HepG2 (cell line): ENCODE results near the gene PIP5KL1. TPM values are rescaled to one million over a fixed set of nuclear protein-coding genes. Genes with fewer than 3 reads are reported as not detected.

Source experiments
- CENPT ChIP-seq: sonication (generic); formaldehyde crosslinking; IDR thresholded peaks from 2 replicates; pipeline ENCODE4 v1.8.0; 2022; ENCODE audit warnings: low read depth, mild to moderate bottlenecking, moderate library complexity, missing genetic modification reagents
- ELF4 ChIP-seq: sonication (generic); formaldehyde crosslinking; IDR thresholded peaks from 2 replicates; pipeline ENCODE4 v1.5.0; 2020; ENCODE audit warnings: missing genetic modification reagents, mild to moderate bottlenecking, moderate library complexity, borderline replicate concordance
- FOXK1 ChIP-seq: sonication (generic); formaldehyde crosslinking; IDR thresholded peaks from 2 replicates; pipeline ENCODE4 v1.4.0; 2020; ENCODE audit warnings: low read depth, missing genetic modification reagents, borderline replicate concordance
- HDAC1 ChIP-seq: sonication (generic); formaldehyde crosslinking; IDR thresholded peaks from 2 replicates; pipeline ENCODE4 v1.5.1; 2020; ENCODE audit warnings: mild to moderate bottlenecking, missing genetic modification reagents
- HNF4A ChIP-seq: sonication (generic); formaldehyde crosslinking; IDR thresholded peaks from 2 replicates; pipeline ENCODE4 v1.4.0; 2020; ENCODE audit warnings: missing genetic modification reagents
- JUND ChIP-seq: sonication (generic); formaldehyde crosslinking; IDR thresholded peaks from 2 replicates; pipeline ENCODE4 v1.8.0; 2022; ENCODE audit warnings: mild to moderate bottlenecking, missing genetic modification reagents
- KMT2A ChIP-seq: sonication (generic); formaldehyde crosslinking; IDR thresholded peaks from 2 replicates; pipeline ENCODE4 v1.4.0; 2020; ENCODE audit warnings: missing genetic modification reagents
- MEIS1 ChIP-seq: sonication (generic); formaldehyde crosslinking; IDR thresholded peaks from 2 replicates; pipeline ENCODE4 v1.9.0; 2021; ENCODE audit warnings: mild to moderate bottlenecking, missing genetic modification reagents, moderate library complexity, borderline replicate concordance
- PHF21A ChIP-seq: sonication (generic); formaldehyde crosslinking; IDR thresholded peaks from 2 replicates; pipeline ENCODE4 v1.5.0; 2020; ENCODE audit warnings: mild to moderate bottlenecking, missing genetic modification reagents
- RBM22 ChIP-seq: fragments of 200-400 bp; formaldehyde crosslinking; optimal IDR thresholded peaks from 2 replicates; pipeline ENCODE3; 2017; ENCODE audit warnings: mild to moderate bottlenecking, low read length, moderate library complexity
- RBM39 ChIP-seq: fragments of 200-400 bp; formaldehyde crosslinking; IDR thresholded peaks from one replicate; pipeline ENCODE4 v1.6.1; 2018; ENCODE audit warnings: antibody characterized with exemption, mild to moderate bottlenecking, low read depth, low read length; ENCODE audit not compliant: poor library complexity, severe bottlenecking
- SSRP1 ChIP-seq: IDR thresholded peaks from 2 replicates; pipeline ENCODE4 v1.6.1; 2016; ENCODE audit warnings: control low read depth
- STAT6 ChIP-seq: sonication (generic); formaldehyde crosslinking; IDR thresholded peaks from 2 replicates; pipeline ENCODE4 v1.4.0; 2020; ENCODE audit warnings: missing genetic modification reagents, mild to moderate bottlenecking, borderline replicate concordance
- TOE1 ChIP-seq: sonication (generic); formaldehyde crosslinking; IDR thresholded peaks from 2 replicates; pipeline ENCODE4 v1.4.0; 2020; ENCODE audit warnings: mild to moderate bottlenecking, missing genetic modification reagents
- TOPORS ChIP-seq: sonication (generic); formaldehyde crosslinking; IDR thresholded peaks from 2 replicates; pipeline ENCODE4 v1.8.0; 2023; ENCODE audit warnings: mild to moderate bottlenecking, missing genetic modification reagents
- ZFYVE20 ChIP-seq: sonication (generic); formaldehyde crosslinking; IDR thresholded peaks from 2 replicates; pipeline ENCODE4 v1.8.0; 2023; ENCODE audit warnings: low read depth, mild to moderate bottlenecking, moderate library complexity, missing genetic modification reagents, borderline replicate concordance
- ZNF12 ChIP-seq: sonication (generic); formaldehyde crosslinking; IDR thresholded peaks from 2 replicates; pipeline ENCODE4 v1.5.0; 2020; ENCODE audit warnings: missing genetic modification reagents
- ZNF24 ChIP-seq: fragments of 450-650 bp; IDR thresholded peaks from 2 replicates; pipeline ENCODE4 v1.6.1; 2017; ENCODE audit warnings: antibody characterized with exemption, mild to moderate bottlenecking
- ZNF33B ChIP-seq: sonication (generic); formaldehyde crosslinking; IDR thresholded peaks from 2 replicates; pipeline ENCODE4 v1.5.1; 2020; ENCODE audit warnings: mild to moderate bottlenecking, missing genetic modification reagents
- ZNF432 ChIP-seq: sonication (generic); formaldehyde crosslinking; IDR thresholded peaks from 2 replicates; pipeline ENCODE4 v1.5.0; 2020; ENCODE audit warnings: missing genetic modification reagents, mild to moderate bottlenecking, borderline replicate concordance
- ZNF468 ChIP-seq: sonication (generic); formaldehyde crosslinking; IDR thresholded peaks from 2 replicates; pipeline ENCODE4 v1.8.0; 2022; ENCODE audit warnings: mild to moderate bottlenecking, moderate library complexity, missing genetic modification reagents
- ZNF672 ChIP-seq: sonication (generic); formaldehyde crosslinking; IDR thresholded peaks from 2 replicates; pipeline ENCODE4 v1.8.1; 2022; ENCODE audit warnings: missing genetic modification reagents
- ZNF703 ChIP-seq: sonication (generic); formaldehyde crosslinking; IDR thresholded peaks from 2 replicates; pipeline ENCODE4 v1.5.1; 2020; ENCODE audit warnings: missing genetic modification reagents, mild to moderate bottlenecking, moderate library complexity, borderline replicate concordance
- ZNF800 ChIP-seq: sonication (generic); formaldehyde crosslinking; IDR thresholded peaks from 2 replicates; pipeline ENCODE4 v1.4.0; 2020; ENCODE audit warnings: missing genetic modification reagents
- ZNF850 ChIP-seq: sonication (generic); formaldehyde crosslinking; conservative IDR thresholded peaks from 2 replicates; pipeline ENCODE4 v1.9.0; 2021; ENCODE audit warnings: mild to moderate bottlenecking, missing genetic modification reagents
- polyA plus RNA-seq, 8 experiments: library from polyadenylated mRNA; depleted of rRNA in 3 of 8; stranded (reverse) in 7 of 8; unstranded in 1 of 8; fragments of >200 nt; fragmentation: Illumina TruSeq in 4 of 8; extraction: Trizol in 4 of 8; gene quantifications; 2 replicates each; pipeline versions ENCODE4 v1.2.1 to v1.2.3, GENCODE V29; 2011 to 2016; ENCODE audit warnings: low read depth in 4 of 8, missing spikeins in 1 of 8, mixed read lengths in 1 of 8; ENCODE audit not compliant: insufficient read depth in 1 of 8
- total RNA-seq, 5 experiments: library from RNA; depleted of rRNA; stranded (reverse); fragments of >200 nt; fragmentation: Illumina TruSeq; extraction: Trizol; gene quantifications; 2 replicates each; pipeline ENCODE4 v1.2.3, GENCODE V29; 2016; ENCODE audit warnings: low read depth in 1 of 5
- TF ChIP-seq, protein P1 (sequence below): IDR thresholded peaks from 2 replicates; pipeline ENCODE4 v1.6.1; 2016

PIP5KL1 gene
- total and polyA plus RNA-seq, 2 of the 13 experiments (the other 11 are each of a cell fraction or from before 2014, with no cell fraction given), result 0.20 to 0.49 TPM

DNA sequence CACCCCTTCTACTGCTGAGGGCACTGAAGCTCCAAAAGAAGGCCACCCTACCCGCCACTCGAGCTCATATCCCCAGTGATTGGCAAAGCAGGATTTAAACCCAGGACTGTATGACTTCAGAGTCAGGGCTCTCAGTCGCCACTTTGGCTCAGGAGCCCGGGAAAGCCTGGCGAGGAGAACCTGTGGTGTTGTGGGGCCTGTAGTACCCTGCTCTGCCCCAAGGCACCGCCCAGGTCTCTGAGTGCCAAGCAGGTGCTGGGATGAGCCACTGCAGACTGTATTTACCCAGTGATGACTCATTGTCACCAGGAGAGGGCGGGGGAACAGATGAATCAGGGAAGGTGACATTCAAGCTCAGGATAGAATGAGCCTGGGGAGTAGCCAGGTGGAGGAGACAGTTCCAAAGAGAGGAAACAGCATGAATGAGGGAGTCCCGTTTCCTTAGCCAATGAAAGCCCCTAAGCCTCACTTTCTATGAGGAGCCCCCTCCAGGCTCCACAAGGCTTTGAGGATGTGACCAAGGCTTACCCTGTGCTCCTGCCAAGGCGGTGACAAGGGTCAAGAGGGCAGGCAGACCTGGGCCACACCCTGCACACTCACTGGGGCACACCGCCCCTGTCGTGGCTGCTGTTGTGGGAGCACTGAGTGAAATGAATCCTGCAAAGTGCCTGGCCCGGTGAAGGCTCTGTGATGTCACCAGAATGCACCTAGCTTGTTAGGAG lies 24.9 kb upstream of the PIP5KL1 start (continued):
- no peak for TF ChIP-seq ZNF672 (CRISPR knock-in tag)
- TF ChIP-seq ZNF24, result no peak
- TF ChIP-seq MEIS1, result peak; percentile 77; the same call in 1 of the 2 replicates
- peak; percentile 31; the same call in 1 of the 2 replicates for TF ChIP-seq FOXK1 (CRISPR knock-in tag)
- TF ChIP-seq ZNF432 (CRISPR knock-in tag), result no peak
- TF ChIP-seq KMT2A (CRISPR knock-in tag), result no peak
- TF ChIP-seq ZNF850, result no peak
- peak; percentile 56 for TF ChIP-seq HDAC1 (CRISPR knock-in tag)
- no peak for TF ChIP-seq RBM39
- peak; percentile 100 for TF ChIP-seq JUND (CRISPR knock-in tag)
- TF ChIP-seq ZNF468 (CRISPR knock-in tag), result no peak
- no peak for TF ChIP-seq ELF4
- TF ChIP-seq RBM22, result no peak
- TF ChIP-seq ZFYVE20 (CRISPR knock-in tag), result no peak
- no peak for TF ChIP-seq CENPT
- no peak for TF ChIP-seq STAT6
- TF ChIP-seq ZNF703 (CRISPR knock-in tag), result no peak
- TF ChIP-seq, protein P1, sequence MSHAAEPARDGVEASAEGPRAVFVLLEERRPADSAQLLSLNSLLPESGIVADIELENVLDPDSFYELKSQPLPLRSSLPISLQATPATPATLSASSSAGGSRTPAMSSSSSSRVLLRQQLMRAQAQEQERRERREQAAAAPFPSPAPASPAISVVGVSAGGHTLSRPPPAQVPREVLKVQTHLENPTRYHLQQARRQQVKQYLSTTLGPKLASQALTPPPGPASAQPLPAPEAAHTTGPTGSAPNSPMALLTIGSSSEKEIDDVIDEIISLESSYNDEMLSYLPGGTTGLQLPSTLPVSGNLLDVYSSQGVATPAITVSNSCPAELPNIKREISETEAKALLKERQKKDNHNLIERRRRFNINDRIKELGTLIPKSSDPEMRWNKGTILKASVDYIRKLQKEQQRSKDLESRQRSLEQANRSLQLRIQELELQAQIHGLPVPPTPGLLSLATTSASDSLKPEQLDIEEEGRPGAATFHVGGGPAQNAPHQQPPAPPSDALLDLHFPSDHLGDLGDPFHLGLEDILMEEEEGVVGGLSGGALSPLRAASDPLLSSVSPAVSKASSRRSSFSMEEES, result peak; percentile 88
- TF ChIP-seq TOE1, result no peak
- TF ChIP-seq TOPORS, result no peak
- TF ChIP-seq ZNF12, result no peak
- no peak for TF ChIP-seq ZNF800 (CRISPR knock-in tag)
- TF ChIP-seq PHF21A, result peak; percentile 60; the same call in 1 of the 2 replicates
- TF ChIP-seq SSRP1 (CRISPR knock-in tag), result no peak
- peak; percentile 11; the same call in 1 of the 2 replicates for TF ChIP-seq HNF4A (CRISPR knock-in tag)
- 0 out of 2 replicates have a peak, but pooled peaks have one; percentile 28 for TF ChIP-seq ZNF33B (CRISPR knock-in tag)
